ENCODE measurements around the gene IL19. TPM values are rescaled to one million over a fixed set of nuclear protein-coding genes. Genes with fewer than 3 reads are reported as not detected.

Gene IL19
- total and polyA plus RNA-seq, 4 donors, result 0.10 to 0.68 (median 0.12) TPM; not detected in 1

DNA sequence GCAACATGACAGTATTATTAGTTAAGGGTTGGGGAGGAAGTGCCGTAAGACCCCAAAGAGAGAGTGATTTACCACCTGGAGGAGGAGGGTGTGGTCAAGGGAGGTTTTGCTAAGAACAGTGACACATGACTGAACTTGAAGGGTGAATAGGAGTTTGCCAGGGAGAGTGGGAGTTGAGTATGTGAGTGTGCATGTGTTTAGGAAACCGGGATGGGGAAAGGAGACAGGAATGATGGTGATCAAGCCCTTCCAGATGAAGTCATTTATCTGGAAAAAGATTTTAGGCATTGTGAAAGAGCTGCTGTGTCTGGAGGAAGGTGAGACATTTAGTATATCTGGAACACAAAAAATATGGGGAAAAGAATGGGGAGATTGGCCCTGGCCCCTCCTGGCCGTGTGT lies 29.8 kb downstream of the IL19 start:
- H3K27me3 ChIP-seq (ENCODE audit: control insufficient read depth in 3 of 3, insufficient read depth in 3 of 3, low read length in 2 of 3), result no peaks in the 10 kb centered on the region
- 85 to 91% methylated on average over 3 of the region's 3 CpGs for WGBS, 2 donors
- H3K4me3 ChIP-seq, result no peak overlapping the region
- no peak overlapping the region for H3K9ac ChIP-seq (ENCODE audit: insufficient read depth in 1 of 2, low read length in 2 of 2)
- H3K27ac ChIP-seq (ENCODE audit: low read depth in 1 of 2, low read length in 1 of 2), result no peak overlapping the region
- ATAC-seq (ENCODE audit: insufficient read depth, low FRiP score) (no peak), DNase-seq (no peak)
- peaks cover 0 to 3% (median 0%) of the 10 kb centered on the region in 4 donors for H3K9me3 ChIP-seq (ENCODE audit: control insufficient read depth in 4 of 4, insufficient read depth in 3 of 4, low read length in 3 of 4)
- H3K36me3 ChIP-seq (ENCODE audit: control insufficient read depth in 4 of 4, insufficient read depth in 4 of 4, low read length in 4 of 4), result no peaks in the 10 kb centered on the region
- TF ChIP-seq, protein P1, sequence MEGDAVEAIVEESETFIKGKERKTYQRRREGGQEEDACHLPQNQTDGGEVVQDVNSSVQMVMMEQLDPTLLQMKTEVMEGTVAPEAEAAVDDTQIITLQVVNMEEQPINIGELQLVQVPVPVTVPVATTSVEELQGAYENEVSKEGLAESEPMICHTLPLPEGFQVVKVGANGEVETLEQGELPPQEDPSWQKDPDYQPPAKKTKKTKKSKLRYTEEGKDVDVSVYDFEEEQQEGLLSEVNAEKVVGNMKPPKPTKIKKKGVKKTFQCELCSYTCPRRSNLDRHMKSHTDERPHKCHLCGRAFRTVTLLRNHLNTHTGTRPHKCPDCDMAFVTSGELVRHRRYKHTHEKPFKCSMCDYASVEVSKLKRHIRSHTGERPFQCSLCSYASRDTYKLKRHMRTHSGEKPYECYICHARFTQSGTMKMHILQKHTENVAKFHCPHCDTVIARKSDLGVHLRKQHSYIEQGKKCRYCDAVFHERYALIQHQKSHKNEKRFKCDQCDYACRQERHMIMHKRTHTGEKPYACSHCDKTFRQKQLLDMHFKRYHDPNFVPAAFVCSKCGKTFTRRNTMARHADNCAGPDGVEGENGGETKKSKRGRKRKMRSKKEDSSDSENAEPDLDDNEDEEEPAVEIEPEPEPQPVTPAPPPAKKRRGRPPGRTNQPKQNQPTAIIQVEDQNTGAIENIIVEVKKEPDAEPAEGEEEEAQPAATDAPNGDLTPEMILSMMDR (IDR thresholded peaks at IDR 0.05; ENCODE audit: control extremely low read depth, extremely low read depth), result no peak
- H3K4me1 ChIP-seq (ENCODE audit: control insufficient read depth in 5 of 5, insufficient read depth in 5 of 5, low read length in 5 of 5), result no peaks in the 10 kb centered on the region

DNA sequence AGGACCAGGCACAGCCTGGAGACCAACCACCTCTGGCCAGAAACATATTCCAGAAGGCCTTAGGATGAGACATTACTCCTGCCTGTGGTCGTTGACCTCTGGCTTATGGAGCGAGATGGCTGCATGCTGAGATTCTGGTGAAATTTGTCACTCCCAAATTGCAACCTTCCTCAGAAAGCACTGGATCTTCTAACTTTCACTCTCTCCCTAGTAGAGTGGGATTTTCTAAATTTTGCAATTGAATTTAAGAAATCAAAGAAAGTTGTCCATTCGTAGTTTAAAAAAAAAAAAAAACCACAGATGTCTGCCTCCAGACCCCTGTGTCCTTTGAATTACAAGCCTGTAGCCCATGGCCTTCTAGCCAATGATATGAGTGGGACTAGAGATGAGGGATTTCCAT lies 30.3 kb downstream of the IL19 start:
- no peaks in the 10 kb centered on the region for H3K4me1 ChIP-seq (ENCODE audit: control insufficient read depth in 5 of 5, insufficient read depth in 5 of 5, low read length in 5 of 5)
- no peak for ATAC-seq (ENCODE audit: insufficient read depth, low FRiP score)
- H3K36me3 ChIP-seq (ENCODE audit: control insufficient read depth in 4 of 4, insufficient read depth in 4 of 4, low read length in 4 of 4), result no peaks in the 10 kb centered on the region
- TF ChIP-seq, protein P1 (IDR thresholded peaks at IDR 0.05; ENCODE audit: control extremely low read depth, extremely low read depth), result no peak
- peaks cover 0 to 3% (median 0%) of the 10 kb centered on the region in 4 donors for H3K9me3 ChIP-seq (ENCODE audit: control insufficient read depth in 4 of 4, insufficient read depth in 3 of 4, low read length in 3 of 4)
- H3K4me3 ChIP-seq, result no peak overlapping the region
- H3K9ac ChIP-seq (ENCODE audit: insufficient read depth in 1 of 2, low read length in 2 of 2), result no peak overlapping the region
- no peak for DNase-seq
- H3K27ac ChIP-seq (ENCODE audit: low read depth in 1 of 2, low read length in 1 of 2), result no peak overlapping the region
- no peaks in the 10 kb centered on the region for H3K27me3 ChIP-seq (ENCODE audit: control insufficient read depth in 3 of 3, insufficient read depth in 3 of 3, low read length in 2 of 3)
- 89 to 93% methylated on average over 3 of the region's 3 CpGs for WGBS, 2 donors

DNA sequence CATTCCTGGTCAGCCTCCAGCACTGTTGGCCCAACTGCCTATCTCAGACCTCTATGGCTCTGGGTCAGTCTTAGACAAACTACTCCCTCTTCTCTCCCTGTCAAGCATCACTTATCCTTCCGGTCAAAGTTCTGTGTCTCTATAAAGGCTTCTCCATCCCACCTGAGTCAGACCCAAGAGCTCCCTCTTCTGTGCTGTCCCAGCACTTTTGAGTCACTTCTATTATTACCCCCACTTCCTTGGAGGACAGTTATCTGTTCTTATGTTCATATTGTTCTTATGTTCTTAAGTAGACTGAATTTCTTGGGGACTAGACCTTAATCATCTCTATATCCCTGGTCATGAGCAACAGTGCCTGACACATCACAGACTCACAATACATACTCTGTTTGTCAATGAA lies 30.9 kb downstream of the IL19 start:
- Histone ChIP-seq H3K9me3 (ENCODE audit: control insufficient read depth in 4 of 4, insufficient read depth in 3 of 4, low read length in 3 of 4) (peaks cover 0 to 3% (median 0%) of the 10 kb centered on the region in 4 donors), H3K36me3 (ENCODE audit: control insufficient read depth in 4 of 4, insufficient read depth in 4 of 4, low read length in 4 of 4) (no peaks in the 10 kb centered on the region), H3K4me3 (no peak overlapping the region), H3K27ac (ENCODE audit: low read depth in 1 of 2, low read length in 1 of 2) (no peak overlapping the region), H3K9ac (ENCODE audit: insufficient read depth in 1 of 2, low read length in 2 of 2) (no peak overlapping the region), H3K27me3 (ENCODE audit: control insufficient read depth in 3 of 3, insufficient read depth in 3 of 3, low read length in 2 of 3) (no peaks in the 10 kb centered on the region), H3K4me1 (ENCODE audit: control insufficient read depth in 5 of 5, insufficient read depth in 5 of 5, low read length in 5 of 5) (no peaks in the 10 kb centered on the region)
- TF ChIP-seq, protein P1 (IDR thresholded peaks at IDR 0.05; ENCODE audit: control extremely low read depth, extremely low read depth), result no peak
- ATAC-seq (ENCODE audit: insufficient read depth, low FRiP score), result no peak
- DNase-seq, result no peak
- WGBS, 2 donors, result 91 to 94% methylated on average over 1 of the region's 1 CpG

DNA sequence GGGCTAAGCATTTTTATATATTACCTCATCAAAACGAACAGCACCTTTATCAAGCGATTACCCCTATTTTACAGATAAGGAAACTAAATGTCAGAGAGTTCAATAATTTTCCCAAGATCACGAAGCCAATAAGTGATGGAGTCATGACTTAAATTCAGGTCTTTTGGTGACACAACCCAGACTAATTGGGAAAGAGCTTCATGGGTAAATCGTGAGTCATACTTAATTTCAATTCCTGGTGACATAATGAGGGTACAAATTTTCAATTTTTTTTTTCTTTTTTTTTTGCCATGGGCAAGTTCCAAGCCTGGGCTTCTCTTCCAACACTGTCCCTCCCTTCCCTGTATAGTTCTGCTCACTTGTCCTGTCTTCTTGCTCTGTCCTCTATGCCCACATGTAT lies 31.8 kb downstream of the IL19 start:
- Histone ChIP-seq H3K36me3 (ENCODE audit: control insufficient read depth in 4 of 4, insufficient read depth in 4 of 4, low read length in 4 of 4) (no peaks in the 10 kb centered on the region), H3K9ac (ENCODE audit: insufficient read depth in 1 of 2, low read length in 2 of 2) (no peak overlapping the region), H3K4me1 (ENCODE audit: control insufficient read depth in 5 of 5, insufficient read depth in 5 of 5, low read length in 5 of 5) (no peaks in the 10 kb centered on the region), H3K4me3 (no peak overlapping the region), H3K27me3 (ENCODE audit: control insufficient read depth in 3 of 3, insufficient read depth in 3 of 3, low read length in 2 of 3) (no peaks in the 10 kb centered on the region), H3K27ac (ENCODE audit: low read depth in 1 of 2, low read length in 1 of 2) (no peak overlapping the region), H3K9me3 (ENCODE audit: control insufficient read depth in 4 of 4, insufficient read depth in 3 of 4, low read length in 3 of 4) (peaks cover 0 to 3% (median 0%) of the 10 kb centered on the region in 4 donors)
- 82 to 83% methylated on average over 4 of the region's 4 CpGs for WGBS, 2 donors
- no peak for ATAC-seq (ENCODE audit: insufficient read depth, low FRiP score)
- TF ChIP-seq, protein P1 (IDR thresholded peaks at IDR 0.05; ENCODE audit: control extremely low read depth, extremely low read depth), result no peak
- no peak for DNase-seq

Data from lung (tissue), 12 donors.